Hepatocyte (in vitro differentiated cells): Measurements from ENCODE around the gene EXOC3. TPM values are rescaled to one million over a fixed set of nuclear protein-coding genes. Genes with fewer than 3 reads are reported as not detected.

Source experiments
- DNase-seq: peaks from one replicate; pipeline ENCODE4 v3.0.0-alpha.2; 2016; ENCODE audit warnings: low spot score
- H2AFZ ChIP-seq: fragments of 200-600 bp; sonication (generic); 2 replicates; pipeline ENCODE4 v1.6.0; 2016; ENCODE audit warnings: antibody characterized with exemption, mild to moderate bottlenecking
- H3K27ac ChIP-seq: fragments of 200-600 bp; sonication (generic); 2 replicates; pipeline ENCODE4 v1.5.1; 2016; ENCODE audit warnings: mild to moderate bottlenecking
- H3K27me3 ChIP-seq: fragments of 200-600 bp; sonication (generic); 2 replicates; pipeline ENCODE4 v1.6.1; 2016
- H3K36me3 ChIP-seq: fragments of 200-600 bp; sonication (generic); replicated peaks from 2 replicates; pipeline ENCODE4 v1.5.1; 2016; ENCODE audit warnings: low read depth; ENCODE audit not compliant: insufficient read depth
- H3K4me1 ChIP-seq: fragments of 200-600 bp; sonication (generic); 2 replicates; pipeline ENCODE4 v1.5.1; 2016; ENCODE audit warnings: mild to moderate bottlenecking, moderate library complexity; ENCODE audit not compliant: insufficient read depth
- H3K4me2 ChIP-seq: fragments of 200-600 bp; sonication (generic); 2 replicates; pipeline ENCODE4 v1.6.0; 2016
- H3K4me3 ChIP-seq: fragments of 200-600 bp; sonication (generic); 2 replicates; pipeline ENCODE4 v1.5.1; 2016; ENCODE audit warnings: mild to moderate bottlenecking
- H3K79me2 ChIP-seq: fragments of 200-600 bp; sonication (generic); 2 replicates; pipeline ENCODE4 v1.6.0; 2017; ENCODE audit warnings: mild to moderate bottlenecking
- H3K9me2 ChIP-seq: fragments of 200-600 bp; sonication (generic); replicated peaks from 2 replicates; pipeline ENCODE4 v1.6.0; 2017; ENCODE audit warnings: mild to moderate bottlenecking; ENCODE audit not compliant: insufficient read depth
- H3K9me3 ChIP-seq: fragments of 200-600 bp; sonication (generic); 2 replicates; pipeline ENCODE4 v1.5.1; 2016; ENCODE audit warnings: low read depth, mild to moderate bottlenecking
- H4K20me1 ChIP-seq: fragments of 200-600 bp; sonication (generic); 2 replicates; pipeline ENCODE4 v1.6.0; 2016; ENCODE audit warnings: mild to moderate bottlenecking; ENCODE audit not compliant: insufficient read depth, poor library complexity, severe bottlenecking
- CTCF ChIP-seq: fragments of 200-600 bp; sonication (generic); IDR thresholded peaks from 2 replicates; pipeline ENCODE4 v1.5.1; 2016; ENCODE audit warnings: antibody characterized with exemption, mild to moderate bottlenecking; ENCODE audit not compliant: poor library complexity
- EZH2 ChIP-seq: fragments of 200-600 bp; sonication (generic); IDR thresholded peaks from 2 replicates; pipeline ENCODE4 v1.6.1; 2016; ENCODE audit warnings: antibody characterized with exemption, mild to moderate bottlenecking, borderline replicate concordance
- EZH2phosphoT487 ChIP-seq: fragments of 200-600 bp; sonication (generic); IDR thresholded peaks from one replicate; pipeline ENCODE4 v1.6.1; 2018; ENCODE audit warnings: antibody characterized with exemption, mild to moderate bottlenecking, low read depth, moderate library complexity; ENCODE audit not compliant: unreplicated experiment, severe bottlenecking
- WGBS: methylation state at CpG from one replicate; pipeline ENCODE4 v1.1.6; 2016; ENCODE audit warnings: low lambda C conversion rate; ENCODE audit errors: missing lambda C conversion rate; 5-methylcytosine and 5-hydroxymethylcytosine counted together
- polyA plus RNA-seq: library from polyadenylated mRNA; unstranded; fragments of >200 nt; fragmentation: Nextera tagmentation; extraction: Ambion mirVana; gene quantifications from 2 replicates; pipeline ENCODE4 v1.2.1, GENCODE V29; 2016
- total RNA-seq: library from RNA; depleted of rRNA; stranded (reverse); fragments of >200 nt; gene quantifications from 2 replicates; pipeline ENCODE4 v1.2.3, GENCODE V29; 2014

Gene EXOC3
- total and polyA plus RNA-seq, 2 experiments from 2014 or later: 36.1 to 38.3 TPM

- H3K36me3 ChIP-seq: peaks cover 3% of the 10 kb centered on the region
- no peak overlapping the region for H3K27ac ChIP-seq
- peaks cover 44% of the 10 kb centered on the region for H3K79me2 ChIP-seq
- H3K27me3 ChIP-seq: no peaks in the 10 kb centered on the region
- H3K4me3 ChIP-seq: no peak overlapping the region
- H4K20me1 ChIP-seq: peaks cover 3% of the 10 kb centered on the region
- TF ChIP-seq EZH2phosphoT487 (no peak), EZH2 (no peak), CTCF (no peak)
- WGBS: 92% methylated on average over 11 of the region's 11 CpGs
- no peak for DNase-seq
- H3K9me2 ChIP-seq: no peaks in the 10 kb centered on the region
- H2AFZ ChIP-seq: no peak overlapping the region
- no peak overlapping the region for H3K4me2 ChIP-seq
- peaks cover 13% of the 10 kb centered on the region for H3K9me3 ChIP-seq
- H3K4me1 ChIP-seq: no peaks in the 10 kb centered on the region
Measured at GRCh38 chr5:454936-455335, 12.0 kb downstream of the EXOC3 start.

GRCh38 chr5:455806-456205 is 12.8 kb downstream of the EXOC3 start:
- peaks cover 44% of the 10 kb centered on the region for H3K79me2 ChIP-seq
- peaks cover 3% of the 10 kb centered on the region for H4K20me1 ChIP-seq
- no peak overlapping the region for H2AFZ ChIP-seq
- H3K4me3 ChIP-seq: no peak overlapping the region
- peaks cover under 1% of the 10 kb centered on the region for H3K36me3 ChIP-seq
- no peak for TF ChIP-seq EZH2
- TF ChIP-seq CTCF: no peak
- no peak for TF ChIP-seq EZH2phosphoT487
- no peaks in the 10 kb centered on the region for H3K27me3 ChIP-seq
- H3K4me1 ChIP-seq: no peaks in the 10 kb centered on the region
- H3K9me2 ChIP-seq: no peaks in the 10 kb centered on the region
- H3K4me2 ChIP-seq: no peak overlapping the region
- H3K9me3 ChIP-seq: peaks cover 13% of the 10 kb centered on the region
- WGBS: 95% methylated on average over 11 of the region's 11 CpGs
- H3K27ac ChIP-seq: no peak overlapping the region
- DNase-seq: no peak

GRCh38 chr5:456351-457194 is 13.6 kb downstream of the EXOC3 start:
- Histone ChIP-seq H3K27me3 (no peaks in the 10 kb centered on the region), H4K20me1 (peaks cover 3% of the 10 kb centered on the region), H3K9me3 (peaks cover 7% of the 10 kb centered on the region), H3K9me2 (no peaks in the 10 kb centered on the region), H3K36me3 (no peaks in the 10 kb centered on the region), H2AFZ (no peak overlapping the region), H3K4me3 (no peak overlapping the region), H3K79me2 (peaks cover 42% of the 10 kb centered on the region), H3K4me2 (no peak overlapping the region), H3K27ac (no peak overlapping the region), H3K4me1 (no peaks in the 10 kb centered on the region)
- DNase-seq: no peak
- TF ChIP-seq EZH2 (no peak), CTCF (no peak), EZH2phosphoT487 (no peak)
- 94% methylated on average over 28 of the region's 28 CpGs for WGBS
